ENCODE data around the gene BRD9. TPM values are rescaled to one million over a fixed set of nuclear protein-coding genes. Genes with fewer than 3 reads are reported as not detected.

Gene BRD9
- polyA plus RNA-seq, 1 donor (not counting 4 experiments of a cell fraction or from before 2014, with no cell fraction given) = 10.1 TPM

GRCh38 chr5:873328-873727 lies 19.3 kb downstream of the BRD9 start:
- Histone ChIP-seq H4K20me1 (ENCODE audit: control insufficient read depth, extremely low read depth, insufficient read depth, low read length) (peaks cover 3% of the 10 kb centered on the region), H3K27me3 (ENCODE audit: control insufficient read depth, extremely low read depth, insufficient read depth, low read length) (no peaks in the 10 kb centered on the region), H3K4me3 (ENCODE audit: control insufficient read depth in 2 of 3, extremely low read depth in 1 of 3, insufficient read depth in 2 of 3, low read depth in 1 of 3, low read length in 3 of 3) (no peak overlapping the region), H3K36me3 (ENCODE audit: control insufficient read depth in 2 of 2, extremely low read depth in 1 of 2, insufficient read depth in 2 of 2, low read length in 2 of 2) (peaks cover 40 to 44% of the 10 kb centered on the region in 2 experiments), H3K9me1 (ENCODE audit: control insufficient read depth, extremely low read depth, insufficient read depth, low read length) (no peaks in the 10 kb centered on the region), H3K4me1 (ENCODE audit: control insufficient read depth, extremely low read depth, insufficient read depth, low read length) (no peaks in the 10 kb centered on the region), H3K9me3 (ENCODE audit: control insufficient read depth, low read depth, low read length) (no peaks in the 10 kb centered on the region), H3K27ac (ENCODE audit: control insufficient read depth, insufficient read depth, low read length) (no peak overlapping the region), H3K9ac (ENCODE audit: control insufficient read depth, extremely low read depth, insufficient read depth, low read length) (no peak overlapping the region), H3K4me2 (ENCODE audit: control insufficient read depth, extremely low read depth, insufficient read depth, low read depth, low read length) (no peak overlapping the region), H3K79me2 (ENCODE audit: control insufficient read depth, insufficient read depth, low read length) (no peaks in the 10 kb centered on the region), H2AFZ (ENCODE audit: control insufficient read depth, low read length) (no peak overlapping the region)
- TF ChIP-seq EZH2 (IDR thresholded peaks at IDR 0.05; ENCODE audit: low read length) (no peak), CTCF (optimal IDR thresholded peaks at IDR 0.05 in 1 of 3, IDR thresholded peaks at IDR 0.05 in 1 of 3, conservative IDR thresholded peaks at IDR 0.05 in 1 of 3; ENCODE audit: extremely low read depth in 1 of 3, insufficient read depth in 2 of 3, low read length in 3 of 3) (no peak)
- dilution Hi-C loops (cut with MboI; ENCODE audit: extremely low pct_ligation_motif_present, low sequenced_read_pairs) = no loop called here
- FAIRE-seq (no peak), DNase-seq (ENCODE audit: low read depth, low spot score) (no peak)

GRCh38 chr5:872301-872700 lies 20.3 kb downstream of the BRD9 start:
- no peaks in the 10 kb centered on the region for H3K27me3 ChIP-seq (ENCODE audit: control insufficient read depth, extremely low read depth, insufficient read depth, low read length)
- H4K20me1 ChIP-seq (ENCODE audit: control insufficient read depth, extremely low read depth, insufficient read depth, low read length) = peaks cover 3% of the 10 kb centered on the region
- H3K4me2 ChIP-seq (ENCODE audit: control insufficient read depth, extremely low read depth, insufficient read depth, low read depth, low read length) = no peak overlapping the region
- no peaks in the 10 kb centered on the region for H3K9me1 ChIP-seq (ENCODE audit: control insufficient read depth, extremely low read depth, insufficient read depth, low read length)
- no peak overlapping the region for H2AFZ ChIP-seq (ENCODE audit: control insufficient read depth, low read length)
- DNase-seq (ENCODE audit: low read depth, low spot score) (no peak), FAIRE-seq (no peak)
- no peak overlapping the region for H3K27ac ChIP-seq (ENCODE audit: control insufficient read depth, insufficient read depth, low read length)
- H3K79me2 ChIP-seq (ENCODE audit: control insufficient read depth, insufficient read depth, low read length) = no peaks in the 10 kb centered on the region
- TF ChIP-seq CTCF (optimal IDR thresholded peaks at IDR 0.05 in 1 of 3, IDR thresholded peaks at IDR 0.05 in 1 of 3, conservative IDR thresholded peaks at IDR 0.05 in 1 of 3; ENCODE audit: extremely low read depth in 1 of 3, insufficient read depth in 2 of 3, low read length in 3 of 3) (no peak), EZH2 (IDR thresholded peaks at IDR 0.05; ENCODE audit: low read length) (no peak)
- no peaks in the 10 kb centered on the region for H3K4me1 ChIP-seq (ENCODE audit: control insufficient read depth, extremely low read depth, insufficient read depth, low read length)
- no peaks in the 10 kb centered on the region for H3K9me3 ChIP-seq (ENCODE audit: control insufficient read depth, low read depth, low read length)
- H3K36me3 ChIP-seq (ENCODE audit: control insufficient read depth in 2 of 2, extremely low read depth in 1 of 2, insufficient read depth in 2 of 2, low read length in 2 of 2) = peaks cover 36 to 44% of the 10 kb centered on the region in 2 experiments
- no peak overlapping the region for H3K4me3 ChIP-seq (ENCODE audit: control insufficient read depth in 2 of 3, extremely low read depth in 1 of 3, insufficient read depth in 2 of 3, low read depth in 1 of 3, low read length in 3 of 3)
- dilution Hi-C loops (cut with MboI; ENCODE audit: extremely low pct_ligation_motif_present, low sequenced_read_pairs) = no loop called here
- no peak overlapping the region for H3K9ac ChIP-seq (ENCODE audit: control insufficient read depth, extremely low read depth, insufficient read depth, low read length)
